Measurements from ENCODE around the gene TIFAB.

The TIFAB gene

GRCh38 chr5:135489466-135490244 lies 37.5 kb upstream of the TIFAB start:
- ATAC-seq (ENCODE audit: insufficient read depth, low read depth): no peak

GRCh38 chr5:135488727-135489465 lies 36.7 kb upstream of the TIFAB start:
- Histone ChIP-seq H4K20me1 (ENCODE audit: insufficient read depth, low read length) (no peaks in the 10 kb centered on the region), H3K9me3 (ENCODE audit: insufficient read depth, low read length, severe bottlenecking) (no peaks in the 10 kb centered on the region), H3K4me1 (ENCODE audit: insufficient read depth, low read length) (no peaks in the 10 kb centered on the region), H3K36me3 (ENCODE audit: insufficient read depth, low read length) (no peaks in the 10 kb centered on the region), H3K27me3 (ENCODE audit: insufficient read depth, low read length, poor library complexity) (peaks cover 5% of the 10 kb centered on the region), H2AFZ (ENCODE audit: low read depth, low read length) (no peak overlapping the region), H3K27ac (ENCODE audit: low read length) (no peak overlapping the region), H3K4me2 (ENCODE audit: insufficient read depth, low read length) (no peak overlapping the region), H3K9ac (ENCODE audit: low read depth, low read length) (no peak overlapping the region), H3K4me3 (ENCODE audit: low read depth in 1 of 2, low read length in 2 of 2) (no peak overlapping the region), H3K79me2 (ENCODE audit: insufficient read depth, low read length) (no peaks in the 10 kb centered on the region)
- no peak for DNase-seq
- TF ChIP-seq CTCF (IDR thresholded peaks at IDR 0.05; ENCODE audit: borderline replicate concordance, extremely low read depth, low read length, poor library complexity, severe bottlenecking) (no peak), EZH2 (IDR thresholded peaks at IDR 0.05; ENCODE audit: borderline replicate concordance, low read depth, low read length, severe bottlenecking) (no peak)
- ATAC-seq (ENCODE audit: insufficient read depth, low read depth): no peak

More at GRCh38 chr5:135489466-135490244, 37.5 kb upstream of the TIFAB start:
- Histone ChIP-seq H3K27me3 (ENCODE audit: insufficient read depth, low read length, poor library complexity) (peaks cover 7% of the 10 kb centered on the region), H3K4me3 (ENCODE audit: low read depth in 1 of 2, low read length in 2 of 2) (no peak overlapping the region), H2AFZ (ENCODE audit: low read depth, low read length) (no peak overlapping the region), H3K9ac (ENCODE audit: low read depth, low read length) (no peak overlapping the region), H3K9me3 (ENCODE audit: insufficient read depth, low read length, severe bottlenecking) (no peaks in the 10 kb centered on the region), H3K27ac (ENCODE audit: low read length) (no peak overlapping the region), H3K4me1 (ENCODE audit: insufficient read depth, low read length) (no peaks in the 10 kb centered on the region), H4K20me1 (ENCODE audit: insufficient read depth, low read length) (no peaks in the 10 kb centered on the region), H3K4me2 (ENCODE audit: insufficient read depth, low read length) (no peak overlapping the region), H3K79me2 (ENCODE audit: insufficient read depth, low read length) (no peaks in the 10 kb centered on the region), H3K36me3 (ENCODE audit: insufficient read depth, low read length) (no peaks in the 10 kb centered on the region)
- DNase-seq: no peak
- no peak for TF ChIP-seq EZH2 (IDR thresholded peaks at IDR 0.05; ENCODE audit: borderline replicate concordance, low read depth, low read length, severe bottlenecking)
- TF ChIP-seq CTCF (IDR thresholded peaks at IDR 0.05; ENCODE audit: borderline replicate concordance, extremely low read depth, low read length, poor library complexity, severe bottlenecking): no peak

- H3K27me3 ChIP-seq (ENCODE audit: insufficient read depth, low read length, poor library complexity): peaks cover 6% of the 10 kb centered on the region
- no peaks in the 10 kb centered on the region for H4K20me1 ChIP-seq (ENCODE audit: insufficient read depth, low read length)
- DNase-seq (no peak), ATAC-seq (ENCODE audit: insufficient read depth, low read depth) (no peak)
- no peaks in the 10 kb centered on the region for H3K36me3 ChIP-seq (ENCODE audit: insufficient read depth, low read length)
- TF ChIP-seq EZH2 (IDR thresholded peaks at IDR 0.05; ENCODE audit: borderline replicate concordance, low read depth, low read length, severe bottlenecking): no peak
- TF ChIP-seq CTCF (IDR thresholded peaks at IDR 0.05; ENCODE audit: borderline replicate concordance, extremely low read depth, low read length, poor library complexity, severe bottlenecking): no peak
- H2AFZ ChIP-seq (ENCODE audit: low read depth, low read length): no peak overlapping the region
- no peaks in the 10 kb centered on the region for H3K79me2 ChIP-seq (ENCODE audit: insufficient read depth, low read length)
- no peaks in the 10 kb centered on the region for H3K4me1 ChIP-seq (ENCODE audit: insufficient read depth, low read length)
- no peak overlapping the region for H3K4me2 ChIP-seq (ENCODE audit: insufficient read depth, low read length)
- H3K9ac ChIP-seq (ENCODE audit: low read depth, low read length): no peak overlapping the region
- no peaks in the 10 kb centered on the region for H3K9me3 ChIP-seq (ENCODE audit: insufficient read depth, low read length, severe bottlenecking)
- no peak overlapping the region for H3K27ac ChIP-seq (ENCODE audit: low read length)
- H3K4me3 ChIP-seq (ENCODE audit: low read depth in 1 of 2, low read length in 2 of 2): no peak overlapping the region
These were observed 35.8 kb upstream of the TIFAB start for GRCh38 chr5:135487839-135488514.

Data from DND-41 (cell line).